K562 (cell line): Measurements from ENCODE around the gene CD207. TPM values are rescaled to one million over a fixed set of nuclear protein-coding genes. Genes with fewer than 3 reads are reported as not detected.

ENCODE experiments used
- ATAC-seq: fragments of 200-7000 bp; cut with Tn5 transposase; 3 replicates; pipeline ENCODE4 v1.9.1; 2020; ENCODE audit warnings: moderate library complexity
- BruUV-seq: library from RNA; stranded (reverse); fragments of 400-500 nt; replicated peaks from 2 replicates; lab custom pipeline; 2021; lab: Mats Ljungman, UMichigan
- CTCF ChIA-PET: fragments of 300-600 bp; formaldehyde crosslinking; extraction: SDS; loops from one replicate; lab custom pipeline; 2021; ENCODE audit warnings: low intra/inter-chr PET ratio; lab: Yijun Ruan, JAX
- POLR2A ChIA-PET: fragments of 300-600, 350-650 bp; sonication (Branson Sonifier 250); formaldehyde crosslinking; extraction: SDS; loops from one replicate; lab custom pipeline; 2021; ENCODE audit warnings: antibody characterized with exemption, inconsistent platforms; lab: Yijun Ruan, JAX
- DNase-seq, 4 experiments: peaks; one replicate each; pipeline versions ENCODE4 v3.0.0 to v3.0.0-alpha.2; 2011 to 2018; ENCODE audit warnings: low spot score in 3 of 4, mixed read lengths in 3 of 4; ENCODE audit errors: extremely low read depth in 1 of 4
- FAIRE-seq: peaks from 2 replicates; lab custom pipeline; 2011; peaks lifted over from hg19 to GRCh38; lab: Jason Lieb, UNC
- H2AFZ ChIP-seq: 2 replicates; pipeline ENCODE4 v1.6.0; 2011; ENCODE audit warnings: low read depth, low read length, control low read depth, inconsistent platforms
- H3K27ac ChIP-seq: fragments of 200-600 bp; 3 replicates; pipeline ENCODE4 v1.8.0; 2011; ENCODE audit warnings: low read depth, mild to moderate bottlenecking, control low read depth, inconsistent platforms, low read length, moderate library complexity, mixed read lengths; ENCODE audit errors: extremely low read depth
- H3K27me3 ChIP-seq, 2 experiments: fragments of 300-600 bp in 1 of 2; 2 replicates in 1 of 2; 3 replicates in 1 of 2; pipeline versions ENCODE4 v1.6.0 to v1.8.0; 2011; ENCODE audit warnings: inconsistent platforms in 2 of 2, low read length in 2 of 2, mild to moderate bottlenecking in 1 of 2, mixed read lengths in 1 of 2, moderate library complexity in 1 of 2; ENCODE audit not compliant: control insufficient read depth in 2 of 2, insufficient read depth in 2 of 2
- H3K36me3 ChIP-seq: fragments of 300-600 bp; 3 replicates; pipeline ENCODE4 v1.8.0; 2011; ENCODE audit warnings: mild to moderate bottlenecking, low read length, inconsistent platforms; ENCODE audit not compliant: control insufficient read depth, insufficient read depth
- H3K4me1 ChIP-seq, 2 experiments: fragments of 200-600 bp in 1 of 2; replicated peaks in 1 of 2; 2 replicates in 1 of 2; 3 replicates in 1 of 2; pipeline versions ENCODE4 v1.5.1 to v1.8.0; 2011; ENCODE audit warnings: inconsistent platforms in 2 of 2, low read length in 2 of 2, mild to moderate bottlenecking in 1 of 2, mixed read lengths in 1 of 2, moderate library complexity in 1 of 2; ENCODE audit not compliant: control insufficient read depth in 2 of 2, insufficient read depth in 2 of 2
- H3K4me2 ChIP-seq: 2 replicates; pipeline ENCODE4 v1.6.1; 2011; ENCODE audit warnings: low read length, control low read depth, inconsistent platforms, mixed read lengths; ENCODE audit not compliant: insufficient read depth
- H3K4me3 ChIP-seq: fragments of 200-600 bp; sonication (generic), shearing (Covaris generic); 2 replicates; pipeline ENCODE4 v1.5.1; 2016; ENCODE audit warnings: control low read depth, inconsistent platforms
- H3K79me2 ChIP-seq: fragments of 200-600 bp; 3 replicates; pipeline ENCODE4 v1.8.0; 2011; ENCODE audit warnings: low read length, inconsistent platforms; ENCODE audit not compliant: control insufficient read depth, insufficient read depth
- H3K9ac ChIP-seq, 2 experiments: 2 replicates each; pipeline versions ENCODE4 v1.6.0 to v1.6.1; 2011; ENCODE audit warnings: low read depth in 2 of 2, low read length in 2 of 2, control low read depth in 1 of 2, inconsistent platforms in 1 of 2, mild to moderate bottlenecking in 1 of 2, mixed read lengths in 1 of 2; ENCODE audit not compliant: insufficient read depth in 1 of 2
- H3K9me1 ChIP-seq: one replicate; pipeline ENCODE4 v1.6.0; 2011; ENCODE audit warnings: inconsistent platforms, mild to moderate bottlenecking, low read length, moderate library complexity; ENCODE audit not compliant: control insufficient read depth, insufficient read depth
- H3K9me3 ChIP-seq: replicated peaks from 2 replicates; pipeline ENCODE4 v1.5.1; 2011; ENCODE audit warnings: low read depth, low read length, inconsistent platforms; ENCODE audit not compliant: control insufficient read depth, insufficient read depth
- H4K20me1 ChIP-seq: replicated peaks from 2 replicates; pipeline ENCODE4 v1.6.1; 2011; ENCODE audit warnings: low read length, inconsistent platforms, mixed read lengths; ENCODE audit not compliant: control insufficient read depth, insufficient read depth
- AFF4 ChIP-seq: sonication (generic); formaldehyde crosslinking; IDR thresholded peaks from 2 replicates; pipeline ENCODE4 v1.8.0; 2023; ENCODE audit warnings: mild to moderate bottlenecking, missing genetic modification reagents
- CCNT2 ChIP-seq: IDR thresholded peaks from 2 replicates; pipeline ENCODE4 v1.6.1; 2011; ENCODE audit warnings: borderline replicate concordance, low read depth, mild to moderate bottlenecking, moderate library complexity, mixed read lengths, low read length; ENCODE audit not compliant: insufficient read length; ENCODE audit errors: extremely low read depth
- E2F5 ChIP-seq: sonication (generic); formaldehyde crosslinking; IDR thresholded peaks from 2 replicates; pipeline ENCODE4 v1.8.0; 2022; ENCODE audit warnings: mild to moderate bottlenecking, missing genetic modification reagents
- MBD2 ChIP-seq: sonication (generic); IDR thresholded peaks from 2 replicates; pipeline ENCODE4 v1.6.1; 2016; ENCODE audit warnings: low read depth, borderline replicate concordance
- NR4A1 ChIP-seq, 2 experiments: fragments of 250-450 bp in 1 of 2; fragments of 450-650 bp in 1 of 2; sonication (Bioruptor Pico) in 1 of 2; IDR thresholded peaks; 2 replicates each; pipeline versions ENCODE4 v1.4.0 to v1.6.1; 2016 to 2020; ENCODE audit warnings: mild to moderate bottlenecking in 2 of 2, missing compliant biosample characterization in 1 of 2, missing genetic modification characterization in 1 of 2, moderate library complexity in 1 of 2
- POLR3G ChIP-seq: IDR thresholded peaks from 2 replicates; pipeline ENCODE4 v1.6.1; 2011; ENCODE audit not compliant: insufficient read length, insufficient replicate concordance; ENCODE audit errors: extremely low read depth
- ZNF57 ChIP-seq: fragments of 450-650 bp; formaldehyde crosslinking; IDR thresholded peaks from 2 replicates; pipeline ENCODE4 v1.4.0; 2020; ENCODE audit warnings: mild to moderate bottlenecking, moderate library complexity
- WGBS: fragments of 100-300 bp; shearing (Covaris generic); methylation state at CpG from one replicate; pipeline ENCODE4 v1.1.6; 2016; ENCODE audit warnings: low coverage, mixed read lengths; ENCODE audit not compliant: insufficient coverage; ENCODE audit errors: missing lambda C conversion rate; 5-methylcytosine and 5-hydroxymethylcytosine counted together
- in situ Hi-C: fragments of 300-500 bp; cut with MboI; formaldehyde crosslinking; loops from 4 replicates; pipeline ENCODE4 v1.15.0; 2018; ENCODE audit warnings: inconsistent platforms, mixed read lengths
- intact Hi-C: fragments of 100-400 bp; cut with micrococcal nuclease; formaldehyde crosslinking; loops from 2 replicates; pipeline ENCODE4 v1.14.2; 2022
- polyA plus RNA-seq, 8 experiments: library from polyadenylated mRNA; depleted of rRNA in 4 of 8; stranded (reverse) in 5 of 8; unstranded in 3 of 8; fragments of >200 nt; fragmentation: Nextera tagmentation in 2 of 8; fragmentation: Illumina TruSeq in 1 of 8; extraction: Ambion mirVana in 2 of 8; extraction: Trizol in 1 of 8; gene quantifications; 2 replicates each; pipeline versions ENCODE4 v1.2.1 to v1.2.3, GENCODE V29; 2011 to 2014; ENCODE audit warnings: inconsistent platforms in 1 of 8, missing spikeins in 1 of 8
- total RNA-seq, 7 experiments: library from RNA; depleted of rRNA in 6 of 7; stranded (reverse); fragments of >200 nt in 6 of 7; fragmentation: Illumina TruSeq in 2 of 7; extraction: Trizol in 2 of 7; gene quantifications; 2 replicates each; pipeline versions ENCODE4 v1.2.1 to v1.2.3, GENCODE V29; 2011 to 2021; ENCODE audit warnings: low replicate concordance in 1 of 7

Gene CD207
- total and polyA plus RNA-seq, 9 of the 15 experiments (the other 6 are each of a cell fraction or from before 2014, with no cell fraction given), result not detected

DNA sequence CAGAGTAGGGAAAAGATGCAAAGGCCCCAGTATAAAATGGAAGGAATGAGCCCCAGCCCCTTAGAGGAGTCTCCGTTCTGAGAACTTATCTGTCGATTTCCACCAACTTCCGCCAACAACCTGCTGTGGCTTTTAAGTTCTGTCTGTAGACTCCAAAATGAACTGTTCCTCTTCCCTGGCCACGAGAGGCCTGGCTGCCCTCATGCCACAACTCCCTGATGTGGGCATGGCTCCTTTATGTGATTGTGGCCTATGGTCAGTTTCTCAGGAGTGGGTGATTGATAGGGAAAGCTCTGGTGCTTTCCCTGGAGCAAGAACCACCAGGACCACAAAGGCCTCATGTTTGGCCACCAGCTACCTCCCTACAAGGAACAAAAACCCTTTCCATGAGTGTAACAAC lies 18.8 kb upstream of the CD207 start (continued):
- no peak for TF ChIP-seq MBD2
- no peak for TF ChIP-seq CCNT2
- TF ChIP-seq AFF4, result no peak

DNA sequence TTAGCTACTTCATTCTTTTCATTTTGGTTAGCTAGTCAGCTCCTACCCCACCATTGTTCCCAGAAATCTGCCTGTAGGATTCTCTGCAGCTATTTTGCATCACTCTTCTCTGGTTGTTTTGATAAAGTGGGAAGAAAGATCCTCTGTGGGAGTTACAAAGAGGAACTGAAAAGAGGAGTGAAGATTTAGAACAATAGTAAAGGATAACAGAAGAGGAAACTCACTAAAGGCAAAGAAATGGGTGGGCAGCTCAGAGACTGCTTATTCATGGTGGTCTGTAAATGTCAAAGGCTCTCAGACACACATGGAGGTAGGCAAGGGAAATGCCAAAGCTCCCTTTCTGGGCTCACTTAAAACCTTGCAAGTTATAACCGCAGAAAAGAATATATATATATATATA lies 17.2 kb upstream of the CD207 start:
- intact Hi-C loops (no loop called here), in situ Hi-C loops (no loop called here)
- H3K9me3 ChIP-seq, result no peaks in the 10 kb centered on the region
- ChIA-PET CTCF (no interaction called here), POLR2A (no interaction called here)
- H2AFZ ChIP-seq, result no peak overlapping the region
- no peaks in the 10 kb centered on the region for H3K36me3 ChIP-seq
- no peak for ATAC-seq
- no TSS peak for BruUV-seq
- H3K27ac ChIP-seq, result no peak overlapping the region
- H3K79me2 ChIP-seq, result no peaks in the 10 kb centered on the region
- H3K9me1 ChIP-seq, result no peaks in the 10 kb centered on the region
- FAIRE-seq, result no peak
- 0% methylated on average over 1 of the region's 1 CpG for WGBS
- H3K4me3 ChIP-seq, result no peak overlapping the region
- H3K27me3 ChIP-seq, result peaks cover 3 to 11% of the 10 kb centered on the region in 2 experiments; a peak in 2 of 5 replicates
- no peak overlapping the region for H3K9ac ChIP-seq
- no peaks in the 10 kb centered on the region for H4K20me1 ChIP-seq
- TF ChIP-seq AFF4 (no peak), E2F5 (CRISPR knock-in tag) (no peak), POLR3G (no peak), ZNF57 (CRISPR knock-in tag) (no peak), NR4A1 (CRISPR knock-in tag; IDR thresholded peaks at IDR 0.05) (no peak), NR4A1 (tag; IDR thresholded peaks at IDR 0.05) (no peak)
- no peak overlapping the region for H3K4me2 ChIP-seq
- no peak for DNase-seq
- H3K4me1 ChIP-seq, result no peaks in the 10 kb centered on the region
